ENCODE data around the gene RNF224.

The RNF224 gene

DNA sequence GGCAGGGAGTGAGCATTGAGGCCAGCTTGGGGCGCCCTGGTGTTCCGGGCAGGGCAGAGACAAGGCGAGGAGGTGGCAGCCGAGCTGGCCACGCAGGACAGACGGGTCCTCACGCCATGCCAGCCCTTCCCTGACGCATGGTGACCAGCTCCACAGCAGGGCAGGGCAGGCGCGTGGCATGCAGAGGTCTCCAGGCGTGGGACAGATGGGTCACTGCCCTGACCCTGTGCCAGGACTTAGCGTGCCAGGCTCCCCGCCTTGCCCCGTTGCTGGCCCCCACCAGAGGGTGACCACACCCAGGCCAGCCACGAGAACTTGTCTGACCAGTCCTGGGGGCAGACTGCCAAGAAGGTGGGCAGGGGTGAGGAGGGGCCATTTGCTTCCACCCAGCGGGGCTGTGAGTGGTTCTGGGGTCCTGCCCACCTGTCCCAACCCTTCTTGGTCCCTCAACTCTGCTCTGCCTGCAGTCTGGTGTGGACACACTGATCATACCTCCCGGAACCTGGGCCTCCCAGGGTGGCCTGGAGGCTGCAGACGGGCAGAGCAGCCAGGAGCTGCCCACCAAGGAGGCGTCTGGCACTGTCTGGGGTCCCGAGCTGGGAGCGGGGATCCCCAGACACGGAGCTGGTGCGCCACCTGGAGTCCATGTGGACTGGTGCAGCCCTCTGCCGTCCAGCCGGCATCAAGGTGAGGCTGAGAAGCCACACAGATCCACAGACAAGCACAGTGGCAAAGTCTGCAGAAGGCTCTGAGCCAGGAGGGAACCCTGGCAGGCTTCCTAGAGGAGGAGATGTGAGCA is at the start of gene RNF224:
Gene RNF224, plus strand, starts transcription at position 449 of the 799 bp plus-strand sequence. CDS start 834 bp downstream, outside the sequence.
- H3K9ac ChIP-seq (ENCODE audit: low read length), result no peak within 1 kb of the TSS; the same call in 1 of the 2 replicates
- H3K4me2 ChIP-seq (ENCODE audit: low read length), result peak within 1 kb of the TSS; percentile 37
- no peak within 1 kb of the TSS for H3K4me3 ChIP-seq (ENCODE audit: low read length)
- no peaks in the 10 kb centered on the region for H3K36me3 ChIP-seq (replicated peaks; ENCODE audit: low read depth, low read length)
- H3K9me3 ChIP-seq (ENCODE audit: insufficient read depth, low read length), result no peaks in the 10 kb centered on the region
- peaks cover 15% of the 10 kb centered on the region for H3K4me1 ChIP-seq (ENCODE audit: low read length)
- H3K27ac ChIP-seq (ENCODE audit: low read length), result no peak within 1 kb of the TSS
- H3K27me3 ChIP-seq (ENCODE audit: low read depth, low read length), result no peaks in the 10 kb centered on the region
- H3K79me2 ChIP-seq (ENCODE audit: low read length), result no peaks in the 10 kb centered on the region
- no peaks in the 10 kb centered on the region for H4K20me1 ChIP-seq (ENCODE audit: insufficient read depth, low read length)
- no peak for TF ChIP-seq EZH2phosphoT487 (IDR thresholded peaks at IDR 0.05; ENCODE audit: low read depth)
- TF ChIP-seq, protein P1, sequence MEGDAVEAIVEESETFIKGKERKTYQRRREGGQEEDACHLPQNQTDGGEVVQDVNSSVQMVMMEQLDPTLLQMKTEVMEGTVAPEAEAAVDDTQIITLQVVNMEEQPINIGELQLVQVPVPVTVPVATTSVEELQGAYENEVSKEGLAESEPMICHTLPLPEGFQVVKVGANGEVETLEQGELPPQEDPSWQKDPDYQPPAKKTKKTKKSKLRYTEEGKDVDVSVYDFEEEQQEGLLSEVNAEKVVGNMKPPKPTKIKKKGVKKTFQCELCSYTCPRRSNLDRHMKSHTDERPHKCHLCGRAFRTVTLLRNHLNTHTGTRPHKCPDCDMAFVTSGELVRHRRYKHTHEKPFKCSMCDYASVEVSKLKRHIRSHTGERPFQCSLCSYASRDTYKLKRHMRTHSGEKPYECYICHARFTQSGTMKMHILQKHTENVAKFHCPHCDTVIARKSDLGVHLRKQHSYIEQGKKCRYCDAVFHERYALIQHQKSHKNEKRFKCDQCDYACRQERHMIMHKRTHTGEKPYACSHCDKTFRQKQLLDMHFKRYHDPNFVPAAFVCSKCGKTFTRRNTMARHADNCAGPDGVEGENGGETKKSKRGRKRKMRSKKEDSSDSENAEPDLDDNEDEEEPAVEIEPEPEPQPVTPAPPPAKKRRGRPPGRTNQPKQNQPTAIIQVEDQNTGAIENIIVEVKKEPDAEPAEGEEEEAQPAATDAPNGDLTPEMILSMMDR (IDR thresholded peaks at IDR 0.05; ENCODE audit: low read depth, low read length), result peak; percentile 91
- no peak within 1 kb of the TSS for H2AFZ ChIP-seq (ENCODE audit: low read depth, low read length)

DNA sequence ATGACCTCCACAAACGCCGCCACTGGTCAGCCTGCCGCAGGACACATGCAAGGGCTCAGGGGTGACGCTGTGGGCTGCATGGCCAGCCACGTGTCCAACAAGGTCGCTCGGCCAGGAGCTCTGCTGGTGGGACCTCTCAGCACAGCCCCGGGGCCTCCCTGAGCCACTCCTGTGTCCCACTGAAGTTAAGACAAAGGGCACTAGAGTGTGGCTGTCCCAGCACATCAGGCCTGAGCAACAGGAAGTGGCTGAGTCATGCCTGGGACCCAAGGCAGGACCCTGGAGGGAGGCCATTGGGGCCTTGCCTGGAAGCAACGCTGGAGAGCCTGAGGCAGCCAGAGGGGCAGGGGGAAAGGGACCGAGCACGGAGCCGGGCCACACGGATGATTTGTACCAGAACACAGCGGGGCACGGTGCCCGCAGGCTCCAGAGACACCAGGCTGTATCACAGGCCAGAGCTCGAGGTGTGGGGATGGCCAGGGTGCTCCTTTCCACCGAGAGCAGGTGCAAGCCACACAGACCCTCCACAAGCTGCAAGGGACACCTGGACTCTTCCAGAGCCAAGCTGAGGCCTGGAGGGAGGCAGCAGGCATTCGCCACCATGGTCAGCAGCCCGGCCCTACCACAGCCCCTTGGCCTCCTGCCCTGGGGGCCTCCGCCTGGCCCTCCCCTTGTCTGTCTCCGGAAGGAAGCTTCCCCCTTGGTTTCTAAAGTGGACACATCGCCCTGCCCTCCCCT is 48.9 kb upstream of the RNF224 start:
- H3K4me2 ChIP-seq (ENCODE audit: low read length), result no peak overlapping the region
- H3K4me3 ChIP-seq (ENCODE audit: low read length), result no peak overlapping the region
- no peaks in the 10 kb centered on the region; the same call in 1 of the 2 replicates for H4K20me1 ChIP-seq (ENCODE audit: insufficient read depth, low read length)
- peaks cover 18% of the 10 kb centered on the region for H3K4me1 ChIP-seq (ENCODE audit: low read length)
- H3K79me2 ChIP-seq (ENCODE audit: low read length), result no peaks in the 10 kb centered on the region
- no peaks in the 10 kb centered on the region for H3K9me3 ChIP-seq (ENCODE audit: insufficient read depth, low read length)
- no peaks in the 10 kb centered on the region for H3K27me3 ChIP-seq (ENCODE audit: low read depth, low read length)
- no peak overlapping the region for H2AFZ ChIP-seq (ENCODE audit: low read depth, low read length)
- TF ChIP-seq, protein P1 (IDR thresholded peaks at IDR 0.05; ENCODE audit: low read depth, low read length), result no peak
- TF ChIP-seq EZH2phosphoT487 (IDR thresholded peaks at IDR 0.05; ENCODE audit: low read depth), result no peak
- peaks cover 33% of the 10 kb centered on the region for H3K36me3 ChIP-seq (replicated peaks; ENCODE audit: low read depth, low read length)
- H3K9ac ChIP-seq (ENCODE audit: low read length), result no peak overlapping the region
- H3K27ac ChIP-seq (ENCODE audit: low read length), result no peak overlapping the region

DNA sequence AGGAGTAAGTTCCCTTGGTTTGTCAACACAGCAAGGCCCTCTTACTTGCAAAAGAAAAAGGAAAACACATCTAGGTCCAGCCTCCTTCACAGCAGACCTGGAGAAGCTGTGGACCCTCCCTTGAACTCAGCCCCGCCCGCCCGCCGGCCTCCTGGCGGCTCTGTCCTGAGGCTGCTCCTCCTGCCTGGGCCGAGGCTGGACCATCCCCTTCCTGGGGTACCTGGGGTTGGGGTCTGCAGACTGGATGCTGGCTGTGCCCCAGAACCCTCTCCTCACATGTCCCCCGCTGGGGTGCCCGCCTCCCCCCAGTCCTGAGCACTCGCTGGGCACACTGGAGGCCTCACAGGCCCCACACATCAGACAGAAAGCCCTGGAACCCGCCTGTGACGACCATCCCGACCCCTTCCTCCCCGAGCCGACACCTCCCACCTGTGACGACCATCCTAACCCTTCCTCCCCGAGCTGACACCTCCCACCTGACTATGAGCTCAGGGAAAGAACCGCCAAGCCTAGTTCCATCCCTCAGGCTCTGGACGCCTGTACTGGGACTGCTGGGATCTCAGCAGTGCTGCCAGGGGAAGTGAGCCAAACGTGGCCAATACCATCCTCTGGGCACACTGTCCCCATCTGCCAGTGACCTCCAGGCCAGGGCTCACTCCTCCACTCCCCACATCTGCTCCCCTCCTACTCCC is 48.2 kb upstream of the RNF224 start:
- H4K20me1 ChIP-seq (ENCODE audit: insufficient read depth, low read length), result no peaks in the 10 kb centered on the region; the same call in 1 of the 2 replicates
- peaks cover 12% of the 10 kb centered on the region for H3K4me1 ChIP-seq (ENCODE audit: low read length)
- no peak overlapping the region for H3K27ac ChIP-seq (ENCODE audit: low read length)
- H3K27me3 ChIP-seq (ENCODE audit: low read depth, low read length), result no peaks in the 10 kb centered on the region
- no peak overlapping the region for H3K9ac ChIP-seq (ENCODE audit: low read length)
- TF ChIP-seq, protein P1 (IDR thresholded peaks at IDR 0.05; ENCODE audit: low read depth, low read length), result no peak
- TF ChIP-seq EZH2phosphoT487 (IDR thresholded peaks at IDR 0.05; ENCODE audit: low read depth), result no peak
- H3K9me3 ChIP-seq (ENCODE audit: insufficient read depth, low read length), result no peaks in the 10 kb centered on the region
- no peak overlapping the region for H3K4me2 ChIP-seq (ENCODE audit: low read length)
- H3K4me3 ChIP-seq (ENCODE audit: low read length), result no peak overlapping the region
- no peak overlapping the region for H2AFZ ChIP-seq (ENCODE audit: low read depth, low read length)
- peaks cover 35% of the 10 kb centered on the region for H3K36me3 ChIP-seq (replicated peaks; ENCODE audit: low read depth, low read length)
- H3K79me2 ChIP-seq (ENCODE audit: low read length), result no peaks in the 10 kb centered on the region

Measured in OCI-LY3 (cell line).